ENCODE measurements around the gene RFTN1.

DNA sequence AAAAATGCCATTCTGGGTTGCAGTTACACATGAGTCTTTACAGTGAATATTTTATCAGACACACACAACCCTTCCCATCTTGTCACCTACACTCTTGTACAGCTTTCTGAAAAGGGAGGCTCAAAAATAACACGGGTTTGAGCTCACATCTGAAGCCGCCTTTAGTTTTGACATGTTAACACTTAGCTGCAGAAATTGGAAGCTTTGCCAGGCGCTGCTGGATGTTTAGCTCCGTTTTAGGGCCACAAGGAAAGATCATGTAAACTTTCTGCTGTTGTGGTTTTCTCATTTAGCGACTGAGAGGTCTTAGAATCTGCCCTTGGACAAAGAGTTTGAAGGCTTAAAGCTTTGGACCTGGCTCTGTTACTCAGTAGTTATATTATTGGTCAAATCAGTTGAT, 128.3 kb downstream of the RFTN1 start:
- TF ChIP-seq EZH2 (IDR thresholded peaks at IDR 0.05) (no peak), POLR2AphosphoS5 (IDR thresholded peaks at IDR 0.05; ENCODE audit: borderline replicate concordance, low read depth, low read length) (no peak), FOXP2 (optimal IDR thresholded peaks at IDR 0.05; ENCODE audit: control extremely low read depth, extremely low read length, insufficient read depth) (no peak)
